ENCODE results near the gene BPIFB4.

DNA sequence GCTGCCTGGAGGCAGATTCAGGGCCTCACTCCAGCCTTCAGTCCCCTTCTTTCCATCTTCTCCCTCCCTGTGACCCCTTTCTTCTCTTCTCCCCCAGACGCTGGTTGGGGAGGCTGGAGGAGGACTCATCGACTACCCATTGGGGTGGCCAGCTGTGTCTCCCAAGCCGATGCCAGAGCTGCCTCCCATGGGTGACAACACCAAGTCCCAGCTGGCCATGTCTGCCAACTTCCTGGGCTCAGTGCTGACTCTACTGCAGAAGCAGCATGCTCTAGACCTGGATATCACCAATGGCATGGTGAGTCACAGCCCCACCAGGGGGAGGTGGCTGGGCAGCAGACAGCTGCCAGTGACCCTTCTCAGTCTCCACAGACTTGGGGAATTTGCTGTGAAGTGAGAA, 12.9 kb downstream of the BPIFB4 start:
- TF ChIP-seq POLR2AphosphoS5 (IDR thresholded peaks at IDR 0.05; ENCODE audit: low read depth, low read length), result no peak
- TF ChIP-seq, protein P1, sequence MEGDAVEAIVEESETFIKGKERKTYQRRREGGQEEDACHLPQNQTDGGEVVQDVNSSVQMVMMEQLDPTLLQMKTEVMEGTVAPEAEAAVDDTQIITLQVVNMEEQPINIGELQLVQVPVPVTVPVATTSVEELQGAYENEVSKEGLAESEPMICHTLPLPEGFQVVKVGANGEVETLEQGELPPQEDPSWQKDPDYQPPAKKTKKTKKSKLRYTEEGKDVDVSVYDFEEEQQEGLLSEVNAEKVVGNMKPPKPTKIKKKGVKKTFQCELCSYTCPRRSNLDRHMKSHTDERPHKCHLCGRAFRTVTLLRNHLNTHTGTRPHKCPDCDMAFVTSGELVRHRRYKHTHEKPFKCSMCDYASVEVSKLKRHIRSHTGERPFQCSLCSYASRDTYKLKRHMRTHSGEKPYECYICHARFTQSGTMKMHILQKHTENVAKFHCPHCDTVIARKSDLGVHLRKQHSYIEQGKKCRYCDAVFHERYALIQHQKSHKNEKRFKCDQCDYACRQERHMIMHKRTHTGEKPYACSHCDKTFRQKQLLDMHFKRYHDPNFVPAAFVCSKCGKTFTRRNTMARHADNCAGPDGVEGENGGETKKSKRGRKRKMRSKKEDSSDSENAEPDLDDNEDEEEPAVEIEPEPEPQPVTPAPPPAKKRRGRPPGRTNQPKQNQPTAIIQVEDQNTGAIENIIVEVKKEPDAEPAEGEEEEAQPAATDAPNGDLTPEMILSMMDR (IDR thresholded peaks at IDR 0.05), result no peak
- TF ChIP-seq, protein P2, sequence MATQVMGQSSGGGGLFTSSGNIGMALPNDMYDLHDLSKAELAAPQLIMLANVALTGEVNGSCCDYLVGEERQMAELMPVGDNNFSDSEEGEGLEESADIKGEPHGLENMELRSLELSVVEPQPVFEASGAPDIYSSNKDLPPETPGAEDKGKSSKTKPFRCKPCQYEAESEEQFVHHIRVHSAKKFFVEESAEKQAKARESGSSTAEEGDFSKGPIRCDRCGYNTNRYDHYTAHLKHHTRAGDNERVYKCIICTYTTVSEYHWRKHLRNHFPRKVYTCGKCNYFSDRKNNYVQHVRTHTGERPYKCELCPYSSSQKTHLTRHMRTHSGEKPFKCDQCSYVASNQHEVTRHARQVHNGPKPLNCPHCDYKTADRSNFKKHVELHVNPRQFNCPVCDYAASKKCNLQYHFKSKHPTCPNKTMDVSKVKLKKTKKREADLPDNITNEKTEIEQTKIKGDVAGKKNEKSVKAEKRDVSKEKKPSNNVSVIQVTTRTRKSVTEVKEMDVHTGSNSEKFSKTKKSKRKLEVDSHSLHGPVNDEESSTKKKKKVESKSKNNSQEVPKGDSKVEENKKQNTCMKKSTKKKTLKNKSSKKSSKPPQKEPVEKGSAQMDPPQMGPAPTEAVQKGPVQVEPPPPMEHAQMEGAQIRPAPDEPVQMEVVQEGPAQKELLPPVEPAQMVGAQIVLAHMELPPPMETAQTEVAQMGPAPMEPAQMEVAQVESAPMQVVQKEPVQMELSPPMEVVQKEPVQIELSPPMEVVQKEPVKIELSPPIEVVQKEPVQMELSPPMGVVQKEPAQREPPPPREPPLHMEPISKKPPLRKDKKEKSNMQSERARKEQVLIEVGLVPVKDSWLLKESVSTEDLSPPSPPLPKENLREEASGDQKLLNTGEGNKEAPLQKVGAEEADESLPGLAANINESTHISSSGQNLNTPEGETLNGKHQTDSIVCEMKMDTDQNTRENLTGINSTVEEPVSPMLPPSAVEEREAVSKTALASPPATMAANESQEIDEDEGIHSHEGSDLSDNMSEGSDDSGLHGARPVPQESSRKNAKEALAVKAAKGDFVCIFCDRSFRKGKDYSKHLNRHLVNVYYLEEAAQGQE (IDR thresholded peaks at IDR 0.05; ENCODE audit: insufficient read depth in 1 of 2, low read depth in 2 of 2, low read length in 1 of 2), result no peak
